Measurements from ENCODE around the gene SPC24.
A peak's percentile ranks its signal among the peaks of the same experiment; 100 is the strongest.
"Not testable (repeated sequence)": the region's sequence is repeated elsewhere in the genome, so short reads cannot be mapped to it uniquely, and the experiment has no call there.

Gene SPC24

DNA sequence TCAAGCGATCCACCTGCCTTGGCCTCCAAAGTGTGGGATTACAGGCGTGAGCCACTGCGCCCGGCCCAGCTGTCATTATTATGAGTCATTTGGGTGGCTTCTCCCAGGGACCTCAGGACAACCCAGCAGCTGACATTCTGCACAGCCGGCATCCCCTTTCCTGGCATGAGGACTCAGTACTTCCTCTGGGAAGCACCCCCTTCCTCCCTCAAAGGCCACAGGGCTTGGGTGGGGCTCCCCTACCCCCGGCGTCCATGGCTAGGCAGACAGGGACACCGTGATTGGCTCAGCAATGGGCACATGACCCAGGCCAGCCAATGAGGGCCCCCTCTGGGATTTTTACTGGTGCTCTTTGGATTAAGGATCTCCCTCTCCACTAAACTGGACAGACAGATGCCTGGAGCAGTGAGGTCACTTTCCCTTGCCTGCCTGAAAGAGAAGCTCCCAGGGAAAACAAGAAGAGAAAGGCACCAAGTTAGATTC is 35.7 kb upstream of the SPC24 start:
- DNase-seq = peak in 1 of 2 donors; percentile 15

DNA sequence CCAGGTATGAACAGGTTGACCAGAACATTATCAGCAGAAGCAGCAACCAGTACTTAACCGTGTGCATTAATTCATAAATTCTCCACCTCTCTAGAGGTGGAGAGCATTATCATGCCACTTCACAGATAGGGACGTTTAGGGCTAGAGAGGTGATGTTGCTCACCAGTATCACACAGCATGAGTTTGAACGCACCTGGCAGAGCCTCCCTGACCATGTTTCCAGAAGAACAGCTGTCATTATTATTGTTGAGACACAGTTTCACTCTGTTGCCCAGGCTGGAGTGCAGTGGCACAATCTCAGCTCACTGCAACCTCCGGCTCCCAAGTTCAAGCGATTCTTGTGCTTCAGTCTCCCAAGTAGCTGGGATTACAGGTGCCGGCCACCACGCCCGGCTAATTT is 34.9 kb upstream of the SPC24 start:
- DNase-seq = no peak

DNA sequence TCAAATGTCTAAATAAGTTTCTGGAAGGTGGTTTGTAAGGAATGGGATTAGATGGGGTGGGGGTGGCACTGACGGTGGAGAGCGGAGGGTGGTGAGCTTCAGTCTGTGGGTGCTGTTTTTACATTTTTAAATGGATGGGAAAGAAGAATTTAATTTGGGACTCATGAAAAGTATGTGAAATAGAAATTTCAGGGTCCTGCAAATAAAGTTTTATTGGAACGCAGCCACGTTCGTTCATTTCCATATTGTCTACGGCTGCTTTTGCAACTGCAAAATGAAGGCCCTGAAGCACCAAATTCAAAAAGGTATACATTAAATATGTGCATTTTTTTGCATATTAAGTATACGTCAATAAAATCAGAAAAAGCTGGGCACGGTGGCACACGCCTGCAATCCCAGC is 31.9 kb upstream of the SPC24 start:
- no peak for DNase-seq

DNA sequence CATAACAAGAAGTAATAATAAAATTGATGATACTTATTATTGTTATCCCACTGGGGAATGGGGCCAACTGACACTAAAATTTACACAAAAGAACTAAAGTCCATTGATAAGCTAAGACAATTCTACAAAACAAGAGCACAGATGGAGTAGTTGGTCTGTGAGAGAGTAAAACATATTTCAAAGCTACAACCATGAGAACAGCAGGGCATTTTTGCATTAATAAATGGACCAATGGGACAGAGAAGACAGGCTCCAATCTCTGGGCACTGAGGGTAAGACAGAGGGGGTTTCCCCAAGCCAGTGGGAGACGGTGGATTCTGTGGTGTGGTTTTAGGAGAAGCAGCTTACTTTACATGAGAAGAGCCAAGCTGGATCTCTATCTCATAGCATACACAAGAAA is 27.4 kb upstream of the SPC24 start:
- DNase-seq = no peak

DNA sequence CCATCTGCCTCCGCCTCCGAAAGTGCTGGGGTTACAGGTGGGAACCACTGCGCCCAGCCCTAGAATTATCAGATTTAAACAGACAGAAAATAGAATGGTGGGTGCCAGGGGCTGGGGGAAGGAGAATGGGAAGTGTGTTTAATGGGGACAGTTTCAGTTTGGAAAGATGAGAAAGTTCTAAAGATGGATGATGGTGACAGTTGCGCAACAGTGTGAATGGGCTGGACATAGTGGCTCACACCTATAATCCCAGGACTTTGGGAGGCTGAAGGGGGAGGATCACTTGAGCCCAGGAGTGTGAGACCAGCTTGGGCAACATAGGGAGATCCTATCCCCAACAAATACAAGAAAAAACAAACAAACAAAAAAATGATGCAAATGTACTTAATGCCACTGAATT is 25.9 kb upstream of the SPC24 start:
- no peak for DNase-seq

DNA sequence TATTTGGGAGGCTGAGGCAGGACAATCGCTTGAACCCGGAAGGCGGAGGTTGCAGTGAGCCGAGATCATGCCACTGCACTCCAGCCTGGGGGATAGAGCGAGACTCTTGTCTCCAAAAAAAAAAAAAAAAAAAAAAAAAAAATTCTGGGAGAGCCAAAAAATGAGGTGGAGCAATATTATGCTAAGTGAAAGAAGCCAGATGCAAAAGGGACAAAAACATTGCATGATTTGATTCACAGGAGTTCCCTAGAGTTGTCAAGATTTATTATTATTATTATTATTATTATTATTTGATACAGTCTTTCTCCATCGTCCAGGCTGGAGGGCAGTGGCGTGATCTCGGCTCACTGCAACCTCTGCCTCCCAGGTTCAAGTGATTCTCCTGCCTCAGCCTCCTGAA is 25.4 kb upstream of the SPC24 start:
- not testable (repeated sequence) for DNase-seq

DNA sequence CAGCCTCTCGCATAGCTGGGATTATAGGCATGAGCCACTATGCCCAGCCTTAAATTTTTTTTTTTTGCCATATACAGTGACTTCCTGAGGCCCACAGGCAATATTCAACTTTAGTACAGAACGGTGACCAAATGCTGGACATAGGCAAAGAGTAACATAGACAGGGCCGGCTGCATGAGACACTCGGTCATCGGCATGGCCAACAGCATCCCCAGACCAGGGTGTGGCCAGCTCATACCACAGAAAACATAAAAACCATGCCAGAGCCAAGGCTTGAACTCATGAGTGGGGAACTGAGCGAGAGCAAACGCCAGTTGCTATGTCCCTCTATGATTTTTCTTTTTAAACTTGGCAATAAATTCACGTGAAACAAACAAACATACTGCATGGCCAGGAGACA is 24.8 kb upstream of the SPC24 start:
- DNase-seq = no peak

DNA sequence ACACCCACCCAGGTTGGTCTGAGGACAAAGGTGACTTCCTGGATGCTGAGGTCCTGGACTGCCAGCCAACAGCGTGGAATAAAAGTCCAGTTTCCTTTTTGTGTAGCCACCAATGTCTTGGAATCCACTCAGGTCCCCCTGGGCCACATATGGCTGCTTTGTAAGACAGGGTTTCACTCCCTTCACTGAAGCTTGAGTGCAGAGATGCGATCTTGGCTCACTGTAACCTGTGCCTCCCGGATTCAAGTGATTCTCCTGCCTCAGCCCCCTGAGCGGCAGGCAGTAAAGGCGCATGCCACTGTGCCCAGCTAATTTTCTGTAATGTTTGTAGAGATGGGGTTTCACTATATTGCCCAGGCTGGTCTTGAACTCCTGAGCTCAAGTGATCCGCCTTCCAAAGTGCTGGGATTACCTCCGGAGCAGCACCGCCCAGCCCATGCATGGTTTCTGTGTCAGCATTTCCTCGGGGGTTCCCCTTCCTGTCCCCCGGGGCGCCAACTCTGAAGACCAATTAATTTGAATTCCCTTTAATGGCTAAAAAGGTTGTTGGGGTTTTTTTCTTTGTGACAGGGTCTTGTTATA is 24.2 kb upstream of the SPC24 start:
- DNase-seq = peak in 1 of 2 donors; percentile 25

DNA sequence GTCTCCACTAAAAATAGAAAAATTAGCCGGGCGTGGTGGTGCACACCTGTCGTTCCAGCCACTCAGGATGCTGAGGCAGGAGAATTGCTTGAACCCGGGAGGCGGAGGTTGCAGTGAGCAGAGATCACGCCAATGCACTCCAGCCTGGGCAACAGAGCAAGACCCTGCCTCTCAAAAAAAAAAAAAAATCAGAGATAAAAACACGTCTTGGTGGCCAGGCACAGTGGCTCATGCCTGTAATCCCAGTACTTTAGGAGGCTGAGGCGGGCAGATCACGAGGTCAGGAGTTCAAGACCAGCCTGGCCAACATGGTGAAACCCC is 23.5 kb upstream of the SPC24 start:
- not testable (repeated sequence) for DNase-seq

DNA sequence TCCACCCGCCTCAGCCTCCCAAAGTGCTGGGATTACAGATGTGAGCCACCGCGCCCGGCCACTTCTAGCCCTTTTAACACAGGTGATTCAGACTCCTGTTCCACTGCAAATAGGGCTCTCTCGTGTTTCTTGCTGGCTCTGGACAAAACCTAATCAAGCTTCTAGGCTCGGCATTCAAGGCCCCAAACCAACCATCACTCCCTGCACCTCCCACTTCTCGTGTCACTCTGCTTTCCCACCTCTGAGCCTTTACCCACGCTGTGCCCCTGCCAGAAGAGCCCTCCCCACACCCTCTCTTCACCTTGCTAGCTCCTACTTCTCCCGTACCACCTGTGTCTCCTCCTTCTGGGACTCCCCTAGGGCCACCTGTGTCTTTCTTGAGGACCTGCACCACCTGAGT is 22.0 kb upstream of the SPC24 start:
- DNase-seq = no peak

DNA sequence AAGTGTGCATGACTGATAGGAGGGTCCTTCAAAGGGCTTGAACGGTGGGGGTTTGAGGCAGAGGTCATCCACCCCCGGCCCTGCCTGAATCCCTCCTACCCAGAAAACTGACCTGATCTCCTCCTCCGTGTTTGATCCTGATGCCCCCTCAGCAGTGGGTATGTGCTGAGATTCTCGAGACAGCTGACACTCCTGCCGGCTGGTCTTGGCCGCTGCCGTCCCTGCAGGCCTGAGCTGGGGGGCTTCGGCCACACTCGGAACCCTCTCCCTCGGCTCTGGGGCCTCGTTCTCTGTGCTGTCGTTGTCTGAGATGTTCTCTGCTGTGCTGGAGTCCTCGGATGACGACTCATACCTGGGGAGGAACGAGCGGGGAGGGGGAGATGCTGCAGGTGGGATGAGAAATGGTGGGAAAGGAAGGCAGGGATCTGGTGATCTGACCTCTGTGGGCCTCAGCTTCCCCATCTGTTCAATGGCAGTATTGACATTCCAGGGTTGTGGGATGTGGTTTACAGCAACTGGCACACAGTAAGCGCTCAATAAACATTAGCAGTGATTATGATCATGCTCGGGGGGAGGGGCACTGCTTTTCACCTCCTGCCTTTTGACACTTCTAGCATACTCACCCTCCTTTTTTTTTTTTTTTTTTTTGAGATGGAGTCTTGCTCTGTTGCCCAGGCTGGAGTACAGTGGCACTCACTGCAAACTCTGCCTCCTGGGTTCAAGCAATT is 21.0 kb upstream of the SPC24 start:
- DNase-seq = no peak

DNA sequence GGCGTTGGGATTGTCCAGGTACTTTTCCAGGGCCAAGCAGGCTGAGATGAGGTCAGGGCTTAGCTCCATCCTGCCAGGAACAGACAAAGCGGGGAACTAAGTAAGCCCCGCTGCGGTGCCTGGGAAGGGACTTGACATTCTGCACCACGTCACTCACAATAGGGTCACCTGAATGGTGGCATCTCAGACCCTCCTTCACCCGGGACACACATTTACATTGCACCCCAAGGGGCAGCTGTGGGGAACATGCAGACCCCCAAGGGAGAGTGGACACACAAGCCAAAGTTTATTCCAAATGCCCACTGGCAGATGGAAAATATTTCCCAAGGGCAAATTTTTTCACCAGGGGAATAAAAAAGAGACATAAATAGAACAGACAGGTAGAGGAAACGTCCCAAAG is 20.3 kb upstream of the SPC24 start:
- no peak for DNase-seq

DNA sequence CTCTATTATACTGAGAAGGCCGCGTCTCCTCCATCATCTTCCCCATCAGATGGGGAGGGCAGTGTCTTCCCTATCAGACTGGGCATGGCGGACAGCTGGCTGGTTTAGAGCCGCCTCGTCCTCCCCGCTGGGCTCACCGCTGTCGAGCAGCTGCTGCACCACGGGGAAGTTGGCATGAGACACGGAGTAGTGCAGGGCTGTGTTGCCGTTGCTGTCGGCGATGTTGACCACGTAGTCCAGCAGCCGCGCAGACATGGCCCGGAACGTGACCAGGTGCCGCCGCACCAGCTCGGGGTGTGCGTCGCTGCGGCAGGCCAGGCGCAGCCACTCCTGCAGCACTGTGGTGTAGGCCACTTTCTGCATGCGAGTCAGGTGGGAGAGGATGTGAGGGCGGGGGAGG is 18.8 kb upstream of the SPC24 start:
- DNase-seq = no peak

DNA sequence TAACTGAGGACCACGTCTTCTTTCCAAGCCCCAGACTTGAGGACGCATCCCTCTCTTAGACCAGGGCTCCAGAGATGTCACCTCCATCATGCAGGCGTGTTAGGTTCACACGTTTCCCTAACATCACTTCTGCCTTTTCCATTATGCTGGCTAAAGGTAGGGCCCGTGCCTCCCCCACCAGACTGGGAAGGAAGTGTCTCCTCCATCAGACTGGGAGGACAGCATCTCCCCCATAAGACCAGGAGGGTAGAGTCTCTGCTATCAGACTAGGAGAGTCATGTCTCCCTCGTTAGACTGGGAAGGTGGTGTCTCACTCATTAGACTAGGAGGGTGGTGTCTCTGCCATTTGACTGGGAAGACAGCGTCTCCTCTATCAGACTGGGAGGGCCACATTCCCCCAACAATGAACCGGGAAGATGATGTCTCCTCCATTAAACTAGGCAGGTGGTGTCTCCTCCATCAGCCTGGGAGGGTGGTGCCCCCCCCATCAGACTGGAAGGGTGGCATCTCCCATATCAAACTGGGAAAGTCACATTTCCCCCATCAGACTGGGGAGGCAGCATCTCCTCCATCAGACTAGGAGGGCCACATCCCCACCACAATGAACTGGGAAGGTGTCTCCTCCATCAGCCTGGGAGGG is 18.1 kb upstream of the SPC24 start:
- DNase-seq = no peak

DNA sequence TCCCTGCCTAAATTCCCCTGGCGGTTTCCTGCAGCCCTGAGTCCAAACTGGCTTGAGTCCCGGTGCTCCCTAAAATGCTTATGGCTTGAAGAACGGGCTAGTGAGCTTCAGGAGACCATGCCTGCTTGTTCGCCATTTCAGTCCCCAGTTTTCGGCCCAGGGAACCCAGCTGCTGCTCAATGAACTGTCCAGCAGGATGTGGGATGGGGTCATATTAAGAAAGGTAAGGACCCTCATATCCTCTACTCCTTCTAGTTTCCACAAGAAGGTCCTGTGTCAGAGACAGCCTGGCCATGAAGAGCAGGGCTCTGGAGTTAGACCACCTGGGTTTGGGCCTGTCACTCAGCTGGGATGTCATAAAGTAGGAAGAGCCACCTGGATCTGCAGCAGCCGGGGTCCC is 17.0 kb upstream of the SPC24 start:
- no peak for DNase-seq

DNA sequence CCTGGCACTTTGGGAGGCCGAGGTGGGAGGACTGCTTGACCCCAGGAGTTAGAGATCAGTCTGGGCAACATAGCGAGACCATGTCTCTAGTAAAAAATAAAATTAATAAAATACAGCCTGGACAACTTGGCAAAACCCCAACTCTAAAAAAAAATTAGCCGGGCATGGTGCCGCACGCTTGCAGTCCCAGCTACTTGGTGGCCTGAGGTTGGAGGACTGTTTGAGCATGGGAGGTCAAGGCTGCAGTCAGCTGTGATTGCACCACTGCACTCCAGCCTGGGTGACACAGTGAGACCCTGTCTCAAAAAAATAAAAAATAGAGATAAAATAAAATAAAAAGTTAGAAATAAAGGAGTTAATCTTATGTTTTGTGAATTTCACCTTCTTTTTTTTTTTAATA is 15.6 kb upstream of the SPC24 start:
- DNase-seq = no peak

DNA sequence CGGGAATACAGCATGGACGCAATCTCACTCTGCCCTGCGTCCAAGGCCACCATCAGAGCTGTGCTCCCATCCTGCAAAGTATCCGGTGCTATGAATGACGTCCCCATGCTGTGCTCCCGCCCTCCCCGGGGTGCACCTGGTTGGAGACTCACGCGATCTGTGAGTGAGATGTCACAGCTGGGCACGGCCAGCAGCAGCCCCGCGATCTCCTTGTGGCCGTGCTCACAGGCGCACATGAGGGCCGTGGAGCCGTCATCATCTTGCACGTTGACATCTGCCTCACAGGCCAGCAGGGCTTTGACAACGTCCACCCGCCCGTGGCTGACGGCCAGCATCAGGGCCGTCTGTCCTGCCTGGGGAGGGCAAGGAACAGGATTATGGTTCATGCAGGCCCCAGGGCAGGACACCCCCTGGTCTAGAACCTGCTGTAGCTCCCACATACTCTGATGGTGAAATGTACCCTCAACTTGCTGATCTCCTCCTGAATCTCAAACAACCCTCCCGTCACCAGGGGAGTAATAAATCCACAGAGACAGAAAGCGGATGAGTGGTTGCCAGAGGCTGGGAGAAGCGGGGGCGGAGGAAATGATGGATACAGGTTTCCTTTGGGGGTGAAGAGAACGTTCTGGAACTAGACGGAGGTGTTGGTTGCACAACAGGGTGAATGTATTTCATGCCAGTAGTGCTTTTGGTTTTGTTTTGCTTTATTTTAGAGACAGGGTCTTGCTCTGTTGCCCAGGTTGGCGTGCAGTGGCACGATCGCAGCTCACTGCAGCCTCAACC is 14.5 kb upstream of the SPC24 start:
- no peak for DNase-seq

DNA sequence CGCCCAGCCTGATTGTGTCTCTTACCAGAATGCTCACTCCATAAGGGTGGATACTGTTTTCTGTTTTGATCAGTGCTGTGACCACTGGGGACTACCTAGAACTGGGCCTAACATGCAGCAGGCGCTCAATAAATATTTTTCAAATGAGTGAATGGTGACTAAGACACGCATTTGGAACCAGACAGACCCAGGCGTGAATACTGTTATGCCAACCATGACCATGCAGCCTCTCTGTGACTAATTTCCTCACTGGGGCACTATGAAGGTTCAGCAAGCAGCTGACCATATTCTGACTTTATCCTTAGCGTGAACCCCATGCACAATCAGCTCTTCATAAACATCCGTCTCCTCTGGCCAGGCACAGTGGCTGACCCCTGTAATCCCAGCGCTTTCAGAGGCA is 13.0 kb upstream of the SPC24 start:
- no peak for DNase-seq

DNA sequence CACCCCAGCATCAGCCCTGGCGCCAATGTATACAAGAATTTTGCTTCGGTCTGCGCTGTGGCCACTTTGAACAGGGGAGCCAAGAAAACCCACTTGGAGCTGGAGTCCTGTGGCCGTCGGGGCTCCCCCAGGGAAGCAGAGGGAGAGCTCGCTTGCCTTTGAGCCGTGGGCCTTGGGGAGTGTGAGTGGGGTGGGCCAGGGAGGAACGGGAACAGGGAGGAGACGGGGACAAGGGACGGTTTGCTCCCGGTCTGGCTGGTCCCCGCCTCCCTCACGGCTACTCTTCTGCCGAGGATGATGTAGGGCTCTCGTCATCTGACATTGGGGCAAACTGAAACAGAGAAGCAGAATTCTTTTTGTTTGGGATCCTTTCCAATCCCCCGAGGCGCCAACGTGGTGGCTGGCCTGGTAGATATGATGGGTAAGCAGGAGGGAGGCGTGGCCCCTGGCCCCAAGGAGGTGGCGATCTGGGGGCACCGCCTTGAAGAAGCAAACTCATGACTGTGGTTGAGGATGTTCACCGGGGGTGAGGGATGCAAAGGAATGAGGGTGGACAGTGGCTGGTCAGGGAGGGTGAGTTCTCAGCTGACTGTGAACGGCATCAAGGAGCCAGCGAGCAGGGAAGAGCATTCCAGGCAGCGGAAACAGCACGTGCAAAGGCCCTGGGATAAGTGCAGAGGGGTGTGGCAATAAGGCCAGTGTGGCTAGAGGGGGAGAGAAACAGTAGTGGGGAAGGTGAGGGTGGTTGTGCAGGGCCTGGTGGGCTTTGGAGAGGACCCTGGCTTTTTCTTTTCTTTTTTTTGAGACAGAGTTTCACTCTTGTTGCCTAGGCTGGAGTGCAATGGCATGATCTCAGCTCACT is 10.9 kb upstream of the SPC24 start:
- no peak for DNase-seq

DNA sequence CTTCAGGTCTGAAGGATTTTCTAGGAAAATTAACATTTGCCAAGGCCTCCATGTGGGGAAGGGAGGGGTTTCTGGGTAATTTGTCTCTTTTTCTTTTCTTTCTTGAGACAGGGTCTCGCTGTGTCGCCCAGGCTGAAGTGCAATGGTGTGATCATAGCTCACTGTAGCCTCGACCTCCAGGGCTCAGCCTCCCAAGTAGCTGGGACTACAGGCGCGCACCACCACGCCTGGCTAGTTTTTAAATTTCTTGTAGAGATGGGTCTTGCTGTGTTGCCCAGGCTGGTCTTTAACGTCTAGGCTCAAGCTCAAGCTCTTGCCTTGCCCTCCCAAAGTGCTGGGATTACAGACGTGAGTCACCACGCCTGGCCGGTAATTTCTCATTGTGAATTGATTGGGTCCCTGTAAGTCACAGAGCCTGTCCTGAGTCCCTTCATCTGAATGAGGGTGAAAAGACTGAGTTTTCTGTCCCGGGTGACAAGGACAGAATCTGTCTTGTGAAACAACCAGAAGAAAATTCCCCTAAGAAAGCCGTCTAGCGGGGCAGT is 10.0 kb upstream of the SPC24 start:
- no peak for DNase-seq

DNA sequence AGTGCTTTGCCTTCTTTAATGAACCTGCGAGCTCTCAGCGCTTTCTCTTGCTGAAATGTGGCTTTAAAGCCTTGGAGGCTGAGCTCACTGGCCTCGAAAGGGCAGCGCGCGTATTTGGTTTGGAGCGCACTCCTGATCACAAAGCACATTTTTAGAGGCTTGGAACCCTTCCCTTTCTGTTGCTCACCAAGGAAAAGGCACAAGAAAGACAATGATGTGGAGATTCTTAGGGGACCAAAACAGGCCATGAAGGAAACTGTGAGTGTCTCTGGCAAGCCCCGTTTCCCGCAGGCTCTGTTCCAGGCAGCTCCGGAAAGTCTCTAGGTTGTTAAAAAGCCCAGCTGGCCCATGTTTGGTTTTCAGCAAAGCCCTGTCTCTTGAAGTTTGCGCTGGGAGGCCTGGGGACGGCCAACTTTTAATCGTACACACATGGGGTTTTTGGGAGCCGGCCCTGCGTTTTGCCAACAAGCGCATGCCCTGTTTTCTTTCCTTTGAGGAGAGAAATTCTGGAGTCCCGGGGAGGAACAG is 9.4 kb upstream of the SPC24 start:
- no peak for DNase-seq

DNA sequence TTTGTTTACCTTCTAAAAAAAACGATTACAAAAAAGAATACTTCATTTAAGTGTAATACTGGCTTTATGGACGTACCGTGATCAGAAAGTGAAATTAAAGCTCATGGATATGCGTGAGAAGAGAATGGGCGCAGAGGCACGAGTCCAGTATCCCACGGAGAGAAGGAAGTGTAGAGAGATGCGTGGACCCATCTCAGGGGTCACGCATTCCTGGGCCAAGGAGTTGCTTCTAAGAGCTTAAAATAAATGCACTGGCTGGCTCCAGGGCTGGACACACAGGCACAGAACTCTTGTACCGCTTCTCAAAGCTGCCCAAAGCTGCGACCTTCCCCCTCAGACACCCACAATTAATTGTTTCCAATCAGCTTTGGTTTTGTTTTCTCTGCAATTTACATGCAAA is 8.7 kb upstream of the SPC24 start:
- no peak for DNase-seq
